ENCODE measurements around the gene NEUROG2.
"Not testable (repeated sequence)": the region's sequence is repeated elsewhere in the genome, so short reads cannot be mapped to it uniquely, and the experiment has no call there.

NEUROG2 gene

GRCh38 chr4:112522431-112522830, 6.5 kb upstream of the NEUROG2 start:
- not testable (repeated sequence) for H3K9me3 ChIP-seq (ENCODE audit: control insufficient read depth in 5 of 5, low read length in 5 of 5)
- peak overlapping the region in 2 of 5 donors; percentile 61 to 62 for H3K4me3 ChIP-seq (ENCODE audit: low read depth in 1 of 5, low read length in 5 of 5)
- peaks cover 36 to 71% (median 46%) of the 10 kb centered on the region in 5 donors for H3K27me3 ChIP-seq (ENCODE audit: control insufficient read depth in 5 of 5, insufficient read depth in 4 of 5, low read length in 5 of 5)

GRCh38 chr4:112521123-112522023, 5.4 kb upstream of the NEUROG2 start:
- Histone ChIP-seq H3K27me3 (ENCODE audit: control insufficient read depth in 5 of 5, insufficient read depth in 4 of 5, low read length in 5 of 5) (peaks cover 47 to 81% (median 57%) of the 10 kb centered on the region in 5 donors), H3K4me1 (ENCODE audit: control insufficient read depth in 5 of 5, insufficient read depth in 5 of 5, low read length in 5 of 5) (peaks cover 0 to 38% (median 36%) of the 10 kb centered on the region in 5 donors), H3K27ac (ENCODE audit: low read depth, low read length) (no peak overlapping the region), H3K9me3 (ENCODE audit: control insufficient read depth in 5 of 5, low read length in 5 of 5) (peaks cover 0 to 6% (median 0%) of the 10 kb centered on the region in 5 donors), H3K36me3 (ENCODE audit: control insufficient read depth in 5 of 5, insufficient read depth in 5 of 5, low read length in 5 of 5) (no peaks in the 10 kb centered on the region), H3K4me3 (ENCODE audit: low read depth in 1 of 5, low read length in 5 of 5) (no peak overlapping the region), H3K9ac (ENCODE audit: low read length in 5 of 5) (no peak overlapping the region)

More at GRCh38 chr4:112522431-112522830, 6.5 kb upstream of the NEUROG2 start:
- not testable (repeated sequence) for H3K9ac ChIP-seq (ENCODE audit: low read length in 5 of 5); H3K36me3 ChIP-seq (ENCODE audit: control insufficient read depth in 5 of 5, insufficient read depth in 5 of 5, low read length in 5 of 5); H3K27ac ChIP-seq (ENCODE audit: low read depth, low read length)
- peaks cover 0 to 28% (median 26%) of the 10 kb centered on the region in 5 donors for H3K4me1 ChIP-seq (ENCODE audit: control insufficient read depth in 5 of 5, insufficient read depth in 5 of 5, low read length in 5 of 5)

GRCh38 chr4:112520598-112521122, 4.7 kb upstream of the NEUROG2 start:
- peaks cover 48 to 80% (median 60%) of the 10 kb centered on the region in 5 donors for H3K27me3 ChIP-seq (ENCODE audit: control insufficient read depth in 5 of 5, insufficient read depth in 4 of 5, low read length in 5 of 5)
- H3K36me3 ChIP-seq (ENCODE audit: control insufficient read depth in 5 of 5, insufficient read depth in 5 of 5, low read length in 5 of 5): no peaks in the 10 kb centered on the region
- H3K9ac ChIP-seq (ENCODE audit: low read length in 5 of 5): no peak overlapping the region
- peaks cover 0 to 6% (median 0%) of the 10 kb centered on the region in 5 donors for H3K9me3 ChIP-seq (ENCODE audit: control insufficient read depth in 5 of 5, low read length in 5 of 5)
- H3K4me3 ChIP-seq (ENCODE audit: low read depth in 1 of 5, low read length in 5 of 5): no peak overlapping the region
- H3K27ac ChIP-seq (ENCODE audit: low read depth, low read length): no peak overlapping the region
- peaks cover 0 to 44% (median 42%) of the 10 kb centered on the region in 5 donors for H3K4me1 ChIP-seq (ENCODE audit: control insufficient read depth in 5 of 5, insufficient read depth in 5 of 5, low read length in 5 of 5)

GRCh38 chr4:112519689-112520597, 4.0 kb upstream of the NEUROG2 start:
- peaks cover 0 to 50% (median 50%) of the 10 kb centered on the region in 5 donors for H3K4me1 ChIP-seq (ENCODE audit: control insufficient read depth in 5 of 5, insufficient read depth in 5 of 5, low read length in 5 of 5)
- H3K27ac ChIP-seq (ENCODE audit: low read depth, low read length): no peak overlapping the region
- peaks cover 51 to 87% (median 64%) of the 10 kb centered on the region in 5 donors for H3K27me3 ChIP-seq (ENCODE audit: control insufficient read depth in 5 of 5, insufficient read depth in 4 of 5, low read length in 5 of 5)
- no peaks in the 10 kb centered on the region for H3K36me3 ChIP-seq (ENCODE audit: control insufficient read depth in 5 of 5, insufficient read depth in 5 of 5, low read length in 5 of 5)
- H3K4me3 ChIP-seq (ENCODE audit: low read depth in 1 of 5, low read length in 5 of 5): no peak overlapping the region
- no peak overlapping the region for H3K9ac ChIP-seq (ENCODE audit: low read length in 5 of 5)
- H3K9me3 ChIP-seq (ENCODE audit: control insufficient read depth in 5 of 5, low read length in 5 of 5): peaks cover 0 to 6% (median 0%) of the 10 kb centered on the region in 5 donors

GRCh38 chr4:112518675-112519074, 2.7 kb upstream of the NEUROG2 start:
- Histone ChIP-seq H3K27ac (ENCODE audit: low read depth, low read length) (no peak overlapping the region), H3K27me3 (ENCODE audit: control insufficient read depth in 5 of 5, insufficient read depth in 4 of 5, low read length in 5 of 5) (peaks cover 58 to 90% (median 75%) of the 10 kb centered on the region in 5 donors), H3K36me3 (ENCODE audit: control insufficient read depth in 5 of 5, insufficient read depth in 5 of 5, low read length in 5 of 5) (no peaks in the 10 kb centered on the region), H3K4me1 (ENCODE audit: control insufficient read depth in 5 of 5, insufficient read depth in 5 of 5, low read length in 5 of 5) (peaks cover 0 to 53% (median 52%) of the 10 kb centered on the region in 5 donors), H3K9me3 (ENCODE audit: control insufficient read depth in 5 of 5, low read length in 5 of 5) (peaks cover 0 to 6% (median 0%) of the 10 kb centered on the region in 5 donors), H3K4me3 (ENCODE audit: low read depth in 1 of 5, low read length in 5 of 5) (no peak overlapping the region), H3K9ac (ENCODE audit: low read length in 5 of 5) (no peak overlapping the region)

- H3K36me3 ChIP-seq (ENCODE audit: control insufficient read depth in 5 of 5, insufficient read depth in 5 of 5, low read length in 5 of 5): no peaks in the 10 kb centered on the region
- H3K27me3 ChIP-seq (ENCODE audit: control insufficient read depth in 5 of 5, insufficient read depth in 4 of 5, low read length in 5 of 5): peaks cover 59 to 87% (median 70%) of the 10 kb centered on the region in 5 donors
- H3K4me1 ChIP-seq (ENCODE audit: control insufficient read depth in 5 of 5, insufficient read depth in 5 of 5, low read length in 5 of 5): peaks cover 0 to 46% (median 44%) of the 10 kb centered on the region in 5 donors
- H3K9ac ChIP-seq (ENCODE audit: low read length in 5 of 5): no peak overlapping the region
- no peak overlapping the region for H3K4me3 ChIP-seq (ENCODE audit: low read depth in 1 of 5, low read length in 5 of 5)
- H3K9me3 ChIP-seq (ENCODE audit: control insufficient read depth in 5 of 5, low read length in 5 of 5): peaks cover 0 to 6% (median 0%) of the 10 kb centered on the region in 5 donors
- H3K27ac ChIP-seq (ENCODE audit: low read depth, low read length): no peak overlapping the region
These were observed 1.9 kb upstream of the NEUROG2 start for GRCh38 chr4:112517911-112518310.

- peak overlapping the region in 3 of 5 donors; percentile 52 to 82 (median 74) for H3K4me3 ChIP-seq (ENCODE audit: low read depth in 1 of 5, low read length in 5 of 5)
- H3K4me1 ChIP-seq (ENCODE audit: control insufficient read depth in 5 of 5, insufficient read depth in 5 of 5, low read length in 5 of 5): peaks cover 0 to 43% (median 42%) of the 10 kb centered on the region in 5 donors
- H3K9me3 ChIP-seq (ENCODE audit: control insufficient read depth in 5 of 5, low read length in 5 of 5): peaks cover 0 to 6% (median 0%) of the 10 kb centered on the region in 5 donors
- H3K36me3 ChIP-seq (ENCODE audit: control insufficient read depth in 5 of 5, insufficient read depth in 5 of 5, low read length in 5 of 5): no peaks in the 10 kb centered on the region
- H3K27ac ChIP-seq (ENCODE audit: low read depth, low read length): no peak overlapping the region
- peaks cover 60 to 85% (median 72%) of the 10 kb centered on the region in 5 donors for H3K27me3 ChIP-seq (ENCODE audit: control insufficient read depth in 5 of 5, insufficient read depth in 4 of 5, low read length in 5 of 5)
- no peak overlapping the region for H3K9ac ChIP-seq (ENCODE audit: low read length in 5 of 5)
These were observed 1.2 kb upstream of the NEUROG2 start for GRCh38 chr4:112517067-112517634.

GRCh38 chr4:112516471-112517066, 589 bp upstream of the NEUROG2 start:
- Histone ChIP-seq H3K27me3 (ENCODE audit: control insufficient read depth in 5 of 5, insufficient read depth in 4 of 5, low read length in 5 of 5) (peaks cover 61 to 85% (median 71%) of the 10 kb centered on the region in 5 donors), H3K36me3 (ENCODE audit: control insufficient read depth in 5 of 5, insufficient read depth in 5 of 5, low read length in 5 of 5) (no peaks in the 10 kb centered on the region), H3K9ac (ENCODE audit: low read length in 5 of 5) (no peak overlapping the region), H3K4me3 (ENCODE audit: low read depth in 1 of 5, low read length in 5 of 5) (peak overlapping the region in 4 of 5 donors; percentile 52 to 86 (median 78)), H3K9me3 (ENCODE audit: control insufficient read depth in 5 of 5, low read length in 5 of 5) (peaks cover 0 to 6% (median 0%) of the 10 kb centered on the region in 5 donors), H3K27ac (ENCODE audit: low read depth, low read length) (no peak overlapping the region), H3K4me1 (ENCODE audit: control insufficient read depth in 5 of 5, insufficient read depth in 5 of 5, low read length in 5 of 5) (peaks cover 0 to 43% (median 42%) of the 10 kb centered on the region in 5 donors)
